Right forelimb (tissue), 1 donor: ENCODE results near the gene DAD1.
"Not testable (repeated sequence)": the region's sequence is repeated elsewhere in the genome, so short reads cannot be mapped to it uniquely, and the experiment has no call there.

ENCODE experiments used
- DNase-seq: peaks from one replicate; pipeline ENCODE4 v3.0.0-alpha.2; 2018

The DAD1 gene

GRCh38 chr14:22589096-22589839, at the start of gene DAD1:
Gene DAD1, minus strand, starts transcription at chr14:22589224. Its CDS starts 67 bp downstream, at chr14:22589157.
- DNase-seq: peak; percentile 100

DNA sequence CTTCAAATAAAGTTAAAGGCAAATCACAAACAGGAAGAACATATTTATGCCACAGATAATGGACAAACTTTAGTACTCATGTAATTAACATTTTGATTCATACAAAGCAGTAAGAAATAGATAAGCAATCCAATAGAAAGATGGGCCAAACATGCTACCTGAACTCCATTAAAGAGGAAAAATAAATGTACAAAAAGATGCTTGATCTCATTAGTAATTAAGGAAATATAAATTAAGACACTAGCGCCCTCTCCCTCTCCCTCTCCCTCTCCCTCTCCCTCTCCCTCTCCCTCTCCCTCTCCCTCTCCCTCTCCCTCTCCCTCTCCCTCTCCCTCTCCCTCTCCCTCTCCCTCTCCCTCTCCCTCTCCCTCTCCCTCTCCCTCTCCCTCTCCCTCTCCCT, 47.0 kb upstream of the DAD1 start:
- DNase-seq: not testable (repeated sequence)

- no peak for DNase-seq
These were observed 45.3 kb upstream of the DAD1 start for GRCh38 chr14:22634233-22634900.

GRCh38 chr14:22630486-22630885, 41.5 kb upstream of the DAD1 start:
- DNase-seq: no peak

GRCh38 chr14:22630066-22630465, 41.0 kb upstream of the DAD1 start:
- DNase-seq: no peak

DNA sequence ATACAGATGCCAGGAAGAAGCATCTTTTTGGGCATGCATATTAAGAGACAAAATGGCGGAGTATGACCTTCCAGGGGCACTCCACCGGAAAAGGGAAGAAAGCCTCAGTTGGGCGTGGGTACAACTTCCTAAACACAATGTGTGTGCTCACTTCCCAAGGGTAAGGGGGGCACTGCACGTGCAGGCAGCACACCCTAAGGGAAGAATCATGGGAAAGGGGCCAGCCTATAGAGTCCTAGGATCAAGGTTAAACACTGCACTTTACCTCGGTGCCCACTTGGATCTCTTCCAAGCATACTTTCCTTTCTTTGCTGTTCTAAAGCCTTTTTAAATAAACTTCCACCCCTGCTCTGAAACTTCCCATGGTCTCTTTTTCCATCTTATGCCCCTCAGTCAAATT, 40.3 kb upstream of the DAD1 start:
- no peak for DNase-seq

GRCh38 chr14:22627506-22628263, 38.7 kb upstream of the DAD1 start:
- no peak for DNase-seq

DNA sequence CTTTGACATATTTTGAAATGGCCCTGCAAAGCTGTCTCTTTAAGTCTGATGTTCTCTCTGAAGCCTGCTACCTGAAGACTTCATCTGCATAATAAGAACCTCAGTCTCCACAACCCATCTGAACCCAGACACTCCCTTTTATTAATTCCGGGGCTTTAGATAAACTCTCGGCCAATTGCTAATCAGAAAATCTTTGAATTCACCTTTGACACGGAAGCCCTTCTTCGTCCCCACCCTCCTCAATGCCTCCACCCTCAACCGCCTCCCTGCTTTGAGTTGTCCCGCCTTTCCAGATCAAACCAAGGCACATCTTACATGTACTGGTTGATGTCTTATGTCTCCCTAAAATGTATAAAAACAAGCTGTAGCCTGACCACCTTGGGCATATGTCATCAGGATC, 37.6 kb upstream of the DAD1 start:
- no peak for DNase-seq

DNA sequence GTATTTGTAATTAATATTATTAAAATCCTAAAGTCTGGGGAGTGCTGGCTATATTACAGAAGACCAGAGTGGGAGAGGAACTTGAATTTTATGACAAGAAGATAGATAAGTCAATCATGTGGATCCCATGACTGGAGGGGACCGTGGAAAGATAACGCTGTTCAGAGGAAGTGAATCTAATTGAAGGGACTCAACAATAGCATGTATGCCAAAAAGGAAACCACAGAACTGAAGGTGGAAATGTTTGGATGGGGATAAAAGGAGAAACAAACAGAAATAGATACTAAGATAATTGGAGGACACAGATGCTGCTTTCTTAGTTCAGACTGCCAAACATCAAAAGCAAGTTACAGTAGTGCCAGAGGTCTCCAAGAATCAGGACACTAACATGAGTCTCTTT, 34.0 kb upstream of the DAD1 start:
- DNase-seq: no peak

DNA sequence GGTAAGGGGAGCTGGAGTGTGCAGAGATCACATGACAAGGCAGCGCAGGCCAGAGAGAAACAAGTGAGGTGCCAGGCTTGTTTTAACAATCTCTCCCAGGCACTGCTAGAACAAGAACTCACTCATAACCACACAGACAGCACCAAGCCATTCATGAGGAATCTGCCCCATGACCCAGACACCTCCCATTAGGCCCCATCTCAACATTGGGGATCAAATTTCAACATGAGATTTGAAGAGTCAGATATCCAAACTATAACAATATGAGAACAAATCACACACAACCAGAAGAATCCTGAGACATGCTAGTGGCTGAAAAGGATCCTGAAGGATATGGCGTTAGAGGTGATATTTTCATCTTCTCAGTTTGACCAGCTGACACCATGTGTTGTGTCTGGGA, 33.2 kb upstream of the DAD1 start:
- no peak for DNase-seq

GRCh38 chr14:22615765-22616164, 26.7 kb upstream of the DAD1 start:
- DNase-seq: not testable (repeated sequence)

DNA sequence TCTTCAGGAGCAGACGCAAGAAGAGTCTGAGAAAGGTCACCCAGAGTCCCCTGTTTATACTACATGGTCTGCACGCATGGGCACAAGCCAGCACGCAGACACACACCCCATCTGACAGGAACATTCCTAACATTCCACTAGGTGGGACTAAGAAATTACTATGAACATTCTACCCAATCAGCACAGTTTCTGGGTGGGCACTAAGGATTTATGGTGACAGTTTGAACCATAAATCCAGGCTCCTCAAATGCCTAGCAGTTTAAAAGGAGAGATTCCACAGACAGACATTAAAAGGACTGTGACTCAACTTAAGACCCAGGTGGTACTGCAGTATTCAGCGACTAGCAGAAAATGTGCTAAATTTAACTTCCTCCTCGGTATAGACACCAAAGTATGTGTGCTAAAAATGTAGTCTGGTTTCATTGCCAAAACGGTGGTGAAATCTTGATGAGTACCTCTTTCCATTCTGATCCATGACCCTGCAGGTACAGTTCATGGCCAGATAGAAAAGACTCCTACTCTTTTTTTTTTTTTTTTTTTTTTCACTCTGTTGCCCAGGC, 25.3 kb upstream of the DAD1 start:
- DNase-seq: peak; percentile 53

GRCh38 chr14:22613736-22614239, 24.8 kb upstream of the DAD1 start:
- no peak for DNase-seq

DNA sequence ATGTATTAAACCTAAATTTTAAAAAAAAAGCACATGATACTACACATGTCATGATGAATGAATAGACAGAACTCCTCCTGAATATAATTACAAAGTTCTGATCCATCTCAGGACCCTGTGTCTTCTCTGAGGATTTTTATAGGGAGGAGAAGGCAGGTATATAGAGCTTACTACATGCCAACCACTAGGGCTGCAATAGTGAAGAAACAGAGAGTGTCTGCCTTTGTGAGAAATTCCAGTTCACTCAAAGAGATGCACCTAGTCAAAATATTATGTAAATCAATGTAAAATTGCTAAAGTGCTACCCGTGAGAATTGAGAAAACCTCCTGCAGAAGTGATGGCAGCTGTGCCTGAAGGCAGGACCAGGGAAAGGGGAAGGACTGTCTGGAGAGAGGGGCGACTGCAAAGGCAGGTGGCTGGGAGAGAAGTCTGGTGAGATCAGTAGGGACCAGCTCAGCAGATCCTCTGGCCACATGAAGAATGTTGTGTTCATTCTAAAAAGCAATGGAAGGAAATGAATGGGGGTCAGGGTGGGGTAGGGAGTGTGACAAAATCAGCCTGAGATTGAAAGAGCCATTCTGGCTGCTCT, 24.2 kb upstream of the DAD1 start:
- no peak for DNase-seq

DNA sequence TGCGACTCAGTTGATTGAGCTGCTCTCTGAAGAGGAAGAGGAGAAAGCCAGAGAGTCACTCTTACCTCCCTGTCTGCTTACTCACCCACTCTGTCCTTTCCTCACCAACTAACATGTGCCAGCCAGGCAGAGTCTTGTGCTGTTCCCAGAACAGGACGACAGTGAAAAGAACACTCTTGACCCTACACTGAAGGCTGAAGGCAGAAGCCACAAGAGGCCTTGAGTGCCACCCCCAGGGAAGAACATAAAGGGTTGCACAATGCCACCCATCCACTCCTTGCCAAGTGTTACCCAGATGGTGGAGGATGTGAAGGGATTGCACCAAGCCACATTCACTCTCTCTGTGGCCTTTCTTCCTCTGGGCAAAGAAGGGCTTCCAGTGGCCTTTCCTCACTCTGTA, 21.9 kb upstream of the DAD1 start:
- no peak for DNase-seq

GRCh38 chr14:22607291-22607690, 18.3 kb upstream of the DAD1 start:
- DNase-seq: no peak

GRCh38 chr14:22606380-22606779, 17.4 kb upstream of the DAD1 start:
- no peak for DNase-seq

DNA sequence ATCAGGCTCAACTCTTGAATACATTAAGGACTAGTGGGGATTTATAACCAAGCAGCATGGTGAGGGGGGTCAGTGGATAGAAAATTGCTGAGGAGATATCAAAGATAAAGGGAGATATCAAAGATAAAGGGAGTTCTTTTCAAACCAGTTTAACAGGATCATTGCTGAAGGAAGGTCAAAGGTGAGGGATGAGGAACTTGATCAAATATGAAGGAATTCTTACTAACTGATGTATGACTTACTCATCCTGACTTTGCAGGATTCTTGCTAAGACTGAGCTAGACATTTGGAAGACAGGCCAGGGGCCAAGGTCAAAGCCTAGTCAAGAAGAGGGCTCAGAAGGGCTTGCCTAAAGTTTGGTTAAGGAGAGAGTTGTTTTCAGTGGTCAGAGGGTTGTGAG, 13.8 kb upstream of the DAD1 start:
- no peak for DNase-seq

DNA sequence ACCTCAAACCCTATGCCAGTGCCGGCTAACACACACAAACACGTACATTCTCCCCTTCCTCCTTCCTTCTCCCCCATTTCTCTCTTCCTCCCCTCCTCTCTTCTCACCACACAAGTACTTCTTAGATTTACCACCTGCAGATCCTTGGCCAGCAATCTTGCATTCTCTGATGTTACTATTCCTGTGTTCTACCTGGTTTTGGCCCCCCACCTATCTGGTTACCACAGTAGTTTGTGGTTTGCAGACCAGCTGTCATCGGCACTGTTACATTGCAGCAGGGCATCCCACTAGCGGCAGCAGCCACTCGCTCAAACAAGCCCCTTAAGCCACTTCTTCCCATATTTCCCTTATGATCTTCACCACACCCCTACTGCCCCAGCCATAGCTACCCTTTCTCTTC, 13.0 kb upstream of the DAD1 start:
- no peak for DNase-seq

GRCh38 chr14:22601456-22601855, 12.4 kb upstream of the DAD1 start:
- no peak for DNase-seq

- DNase-seq: no peak
These were observed 11.0 kb upstream of the DAD1 start for GRCh38 chr14:22600027-22600426.

- no peak for DNase-seq
These were observed 10.3 kb upstream of the DAD1 start for GRCh38 chr14:22599349-22599748.

- no peak for DNase-seq
These were observed 9.8 kb upstream of the DAD1 start for GRCh38 chr14:22598896-22599244.
